ENCODE results near the gene SRPRB.

The SRPRB gene

DNA sequence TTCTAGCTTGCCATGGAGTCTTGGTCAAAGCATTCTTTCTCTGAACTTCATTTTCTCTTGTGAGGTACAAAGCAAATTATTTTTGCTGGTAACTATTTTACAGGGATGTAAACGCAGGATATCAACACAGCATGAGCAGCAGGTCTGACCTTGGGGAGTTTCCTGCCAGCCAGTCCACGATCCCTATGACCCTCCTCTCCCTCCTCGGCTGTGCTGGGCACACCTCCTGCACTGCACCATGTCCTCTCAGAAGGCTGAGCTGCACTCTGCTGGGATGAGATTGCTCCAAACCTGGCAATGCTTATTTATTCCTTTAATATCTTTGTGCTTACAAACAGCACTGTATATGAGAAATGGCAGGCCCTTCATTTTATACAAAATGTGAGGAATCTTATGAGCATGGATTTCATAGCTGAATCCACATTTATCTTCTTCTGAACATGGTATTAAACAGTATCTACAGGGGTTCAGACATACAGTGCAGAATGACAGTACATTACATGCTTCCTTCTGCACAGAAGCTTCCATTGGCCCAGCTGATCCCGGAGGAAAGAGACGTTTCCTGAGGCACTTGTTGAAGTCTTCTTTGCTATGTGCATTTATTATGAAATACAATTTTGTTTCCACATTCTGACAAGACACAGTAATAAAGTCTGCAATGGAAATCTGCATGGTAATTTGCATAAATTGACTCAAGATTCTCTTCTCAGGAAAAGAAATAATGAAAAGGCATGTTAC is 48.8 kb downstream of the SRPRB start:
- Histone ChIP-seq H3K4me1 (ENCODE audit: control insufficient read depth, low read length) (peaks cover 25% of the 10 kb centered on the region), H3K9me3 (ENCODE audit: control insufficient read depth, insufficient read depth, low read length) (no peaks in the 10 kb centered on the region), H3K36me3 (ENCODE audit: control insufficient read depth, low read length) (no peaks in the 10 kb centered on the region), H3K79me2 (ENCODE audit: control insufficient read depth, low read length) (no peaks in the 10 kb centered on the region), H3K27ac (ENCODE audit: low read depth, low read length) (no peak overlapping the region), H3K4me2 (ENCODE audit: low read length) (no peak overlapping the region), H3K4me3 (ENCODE audit: low read length) (no peak overlapping the region), H3K9me2 (replicated peaks; ENCODE audit: control insufficient read depth, low read length) (no peaks in the 10 kb centered on the region), H4K20me1 (ENCODE audit: control insufficient read depth, insufficient read depth, low read depth, low read length) (no peaks in the 10 kb centered on the region), H3F3A (ENCODE audit: control insufficient read depth, insufficient read depth) (no peaks in the 10 kb centered on the region), H3K27me3 (ENCODE audit: control insufficient read depth, low read length) (peaks cover 6% of the 10 kb centered on the region; the same call in 1 of the 2 replicates)
- no peak for TF ChIP-seq EZH2phosphoT487 (IDR thresholded peaks at IDR 0.05; ENCODE audit: borderline replicate concordance, low read length)
- TF ChIP-seq, protein P1, sequence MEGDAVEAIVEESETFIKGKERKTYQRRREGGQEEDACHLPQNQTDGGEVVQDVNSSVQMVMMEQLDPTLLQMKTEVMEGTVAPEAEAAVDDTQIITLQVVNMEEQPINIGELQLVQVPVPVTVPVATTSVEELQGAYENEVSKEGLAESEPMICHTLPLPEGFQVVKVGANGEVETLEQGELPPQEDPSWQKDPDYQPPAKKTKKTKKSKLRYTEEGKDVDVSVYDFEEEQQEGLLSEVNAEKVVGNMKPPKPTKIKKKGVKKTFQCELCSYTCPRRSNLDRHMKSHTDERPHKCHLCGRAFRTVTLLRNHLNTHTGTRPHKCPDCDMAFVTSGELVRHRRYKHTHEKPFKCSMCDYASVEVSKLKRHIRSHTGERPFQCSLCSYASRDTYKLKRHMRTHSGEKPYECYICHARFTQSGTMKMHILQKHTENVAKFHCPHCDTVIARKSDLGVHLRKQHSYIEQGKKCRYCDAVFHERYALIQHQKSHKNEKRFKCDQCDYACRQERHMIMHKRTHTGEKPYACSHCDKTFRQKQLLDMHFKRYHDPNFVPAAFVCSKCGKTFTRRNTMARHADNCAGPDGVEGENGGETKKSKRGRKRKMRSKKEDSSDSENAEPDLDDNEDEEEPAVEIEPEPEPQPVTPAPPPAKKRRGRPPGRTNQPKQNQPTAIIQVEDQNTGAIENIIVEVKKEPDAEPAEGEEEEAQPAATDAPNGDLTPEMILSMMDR (IDR thresholded peaks at IDR 0.05; ENCODE audit: low read depth, low read length, poor library complexity, severe bottlenecking), result no peak

- Histone ChIP-seq H3K4me2 (ENCODE audit: low read length) (no peak overlapping the region), H3K9me3 (ENCODE audit: control insufficient read depth, insufficient read depth, low read length) (no peaks in the 10 kb centered on the region), H3K36me3 (ENCODE audit: control insufficient read depth, low read length) (no peaks in the 10 kb centered on the region)
Observed at GRCh38 chr3:133855002-133855370, 49.4 kb downstream of the SRPRB start.

DNA sequence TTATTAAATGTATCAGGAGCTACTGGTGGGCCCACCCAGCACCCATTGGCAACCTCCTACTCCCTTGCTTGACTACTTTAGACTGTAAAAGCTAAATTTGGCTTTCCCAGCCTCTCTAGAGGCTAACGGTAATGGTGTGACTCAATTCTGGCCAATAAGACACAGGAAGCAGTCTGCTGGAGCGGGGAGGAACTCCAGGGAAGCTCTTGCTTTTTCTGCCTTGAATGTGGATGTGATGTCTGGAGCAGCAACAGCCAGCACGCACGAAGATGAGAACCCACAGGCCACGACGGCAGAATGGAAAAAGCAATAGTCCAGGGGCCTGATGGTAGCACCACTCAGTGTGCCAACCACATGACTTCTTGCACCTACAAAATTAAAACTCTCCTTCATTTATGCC is 50.2 kb downstream of the SRPRB start:
- Histone ChIP-seq H3K9me2 (replicated peaks; ENCODE audit: control insufficient read depth, low read length) (no peaks in the 10 kb centered on the region), H4K20me1 (ENCODE audit: control insufficient read depth, insufficient read depth, low read depth, low read length) (no peaks in the 10 kb centered on the region), H3K4me2 (ENCODE audit: low read length) (peak overlapping the region; percentile 10; the same call in 1 of the 2 replicates), H3K4me3 (ENCODE audit: low read length) (no peak overlapping the region), H3K36me3 (ENCODE audit: control insufficient read depth, low read length) (no peaks in the 10 kb centered on the region), H3K27me3 (ENCODE audit: control insufficient read depth, low read length) (no peaks in the 10 kb centered on the region), H3K9me3 (ENCODE audit: control insufficient read depth, insufficient read depth, low read length) (no peaks in the 10 kb centered on the region), H3F3A (ENCODE audit: control insufficient read depth, insufficient read depth) (no peaks in the 10 kb centered on the region), H3K79me2 (ENCODE audit: control insufficient read depth, low read length) (no peaks in the 10 kb centered on the region), H3K4me1 (ENCODE audit: control insufficient read depth, low read length) (peaks cover 25% of the 10 kb centered on the region), H3K27ac (ENCODE audit: low read depth, low read length) (no peak overlapping the region)
- no peak for TF ChIP-seq EZH2phosphoT487 (IDR thresholded peaks at IDR 0.05; ENCODE audit: borderline replicate concordance, low read length)
- TF ChIP-seq, protein P1 (IDR thresholded peaks at IDR 0.05; ENCODE audit: low read depth, low read length, poor library complexity, severe bottlenecking), result no peak

More at GRCh38 chr3:133855002-133855370, 49.4 kb downstream of the SRPRB start:
- H4K20me1 ChIP-seq (ENCODE audit: control insufficient read depth, insufficient read depth, low read depth, low read length), result no peaks in the 10 kb centered on the region
- H3K4me3 ChIP-seq (ENCODE audit: low read length), result no peak overlapping the region
- H3K27me3 ChIP-seq (ENCODE audit: control insufficient read depth, low read length), result peaks cover under 1% of the 10 kb centered on the region; the same call in 1 of the 2 replicates
- H3K27ac ChIP-seq (ENCODE audit: low read depth, low read length), result no peak overlapping the region
- H3K4me1 ChIP-seq (ENCODE audit: control insufficient read depth, low read length), result peaks cover 25% of the 10 kb centered on the region
- no peak for TF ChIP-seq EZH2phosphoT487 (IDR thresholded peaks at IDR 0.05; ENCODE audit: borderline replicate concordance, low read length)
- TF ChIP-seq, protein P1 (IDR thresholded peaks at IDR 0.05; ENCODE audit: low read depth, low read length, poor library complexity, severe bottlenecking), result no peak
- H3K9me2 ChIP-seq (replicated peaks; ENCODE audit: control insufficient read depth, low read length), result no peaks in the 10 kb centered on the region
- H3K79me2 ChIP-seq (ENCODE audit: control insufficient read depth, low read length), result no peaks in the 10 kb centered on the region
- no peaks in the 10 kb centered on the region for H3F3A ChIP-seq (ENCODE audit: control insufficient read depth, insufficient read depth)
